NCI-H524 treated with DMSO at 0.1 percent for 48 hours (cell line): ENCODE results near the gene ZNF764.
A peak's percentile ranks its signal among the peaks of the same experiment; 100 is the strongest.
"Not testable (repeated sequence)": the region's sequence is repeated elsewhere in the genome, so short reads cannot be mapped to it uniquely, and the experiment has no call there.

Experiments used
- DNase-seq: peaks from one replicate; lab custom pipeline; 2025; lab: John Stamatoyannopoulos, UW

ZNF764 gene

GRCh38 chr16:30548416-30549253 lies 9.5 kb downstream of the ZNF764 start:
- no peak for DNase-seq

GRCh38 chr16:30546115-30546514 lies 12.1 kb downstream of the ZNF764 start:
- no peak for DNase-seq

GRCh38 chr16:30543067-30543466 lies 15.1 kb downstream of the ZNF764 start:
- no peak for DNase-seq

GRCh38 chr16:30541502-30542329 lies 16.5 kb downstream of the ZNF764 start:
- no peak for DNase-seq

GRCh38 chr16:30540916-30541464 lies 17.2 kb downstream of the ZNF764 start:
- not testable (repeated sequence) for DNase-seq

GRCh38 chr16:30539986-30540526 lies 18.1 kb downstream of the ZNF764 start:
- DNase-seq, result not testable (repeated sequence)

- DNase-seq, result no peak
Measured at GRCh38 chr16:30539000-30539964, 18.9 kb downstream of the ZNF764 start.

- not testable (repeated sequence) for DNase-seq
Measured at GRCh38 chr16:30536391-30537024, 21.7 kb downstream of the ZNF764 start.

GRCh38 chr16:30535777-30536190 lies 22.4 kb downstream of the ZNF764 start:
- no peak for DNase-seq

GRCh38 chr16:30535106-30535776 lies 22.9 kb downstream of the ZNF764 start:
- no peak for DNase-seq

- peak; percentile 49 for DNase-seq
Measured at GRCh38 chr16:30534368-30535105, 23.6 kb downstream of the ZNF764 start, which contains the start of gene ZNF747. TSS of gene ZNF747 (minus strand) at chr16:30534858. CDS start at chr16:30534679, 179 bp downstream.

- no peak for DNase-seq
Measured at GRCh38 chr16:30533748-30534367, 24.3 kb downstream of the ZNF764 start.

- no peak for DNase-seq
Measured at GRCh38 chr16:30533146-30533522, 25.0 kb downstream of the ZNF764 start.

- DNase-seq, result no peak
Measured at GRCh38 chr16:30532285-30533145, 25.7 kb downstream of the ZNF764 start.

GRCh38 chr16:30530163-30531037 lies 27.8 kb downstream of the ZNF764 start:
- no peak for DNase-seq

- DNase-seq, result no peak
Measured at GRCh38 chr16:30528799-30529457, 29.2 kb downstream of the ZNF764 start.
